Activated CD4-positive, alpha-beta T cell treated with anti-CD3 and anti-CD28 coated beads, Interleukin-2, amount 50 U/mL, for 16 hours (primary cell): ENCODE measurements around the gene MGAT1.
"Not testable (repeated sequence)": the region's sequence is repeated elsewhere in the genome, so short reads cannot be mapped to it uniquely, and the experiment has no call there.

ENCODE experiments used
- DNase-seq: peaks from one replicate; pipeline ENCODE4 v3.0.0-alpha.2; 2020

The MGAT1 gene

DNA sequence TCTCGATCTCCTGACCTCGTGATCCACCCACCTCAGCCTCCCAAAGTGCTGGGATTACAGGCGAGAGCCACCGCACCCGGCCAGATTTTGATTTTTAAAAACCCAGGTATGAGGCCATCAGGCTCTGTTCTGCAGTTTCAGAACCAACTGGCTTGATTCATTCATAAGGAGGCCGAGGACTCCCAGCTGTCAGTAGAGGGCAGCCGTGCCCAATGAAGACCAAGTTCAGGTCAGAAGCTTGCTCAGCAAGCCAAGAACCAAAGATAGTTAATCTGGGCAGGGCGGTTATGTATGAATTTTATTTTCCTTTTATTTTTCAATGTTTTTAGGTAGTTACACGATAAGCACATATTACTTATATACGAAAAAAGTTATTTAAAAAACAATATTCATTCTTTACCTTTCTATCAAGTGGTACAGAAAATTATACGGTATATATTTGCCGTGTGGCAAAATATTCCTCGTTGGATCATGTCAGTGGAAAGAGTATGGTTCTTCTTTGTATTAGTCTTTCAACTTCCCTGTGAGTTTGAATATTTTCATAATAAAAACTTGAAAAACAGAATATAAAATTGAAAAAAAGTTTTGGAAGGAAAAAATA, 18.0 kb downstream of the MGAT1 start:
- peak; percentile 69 for DNase-seq

DNA sequence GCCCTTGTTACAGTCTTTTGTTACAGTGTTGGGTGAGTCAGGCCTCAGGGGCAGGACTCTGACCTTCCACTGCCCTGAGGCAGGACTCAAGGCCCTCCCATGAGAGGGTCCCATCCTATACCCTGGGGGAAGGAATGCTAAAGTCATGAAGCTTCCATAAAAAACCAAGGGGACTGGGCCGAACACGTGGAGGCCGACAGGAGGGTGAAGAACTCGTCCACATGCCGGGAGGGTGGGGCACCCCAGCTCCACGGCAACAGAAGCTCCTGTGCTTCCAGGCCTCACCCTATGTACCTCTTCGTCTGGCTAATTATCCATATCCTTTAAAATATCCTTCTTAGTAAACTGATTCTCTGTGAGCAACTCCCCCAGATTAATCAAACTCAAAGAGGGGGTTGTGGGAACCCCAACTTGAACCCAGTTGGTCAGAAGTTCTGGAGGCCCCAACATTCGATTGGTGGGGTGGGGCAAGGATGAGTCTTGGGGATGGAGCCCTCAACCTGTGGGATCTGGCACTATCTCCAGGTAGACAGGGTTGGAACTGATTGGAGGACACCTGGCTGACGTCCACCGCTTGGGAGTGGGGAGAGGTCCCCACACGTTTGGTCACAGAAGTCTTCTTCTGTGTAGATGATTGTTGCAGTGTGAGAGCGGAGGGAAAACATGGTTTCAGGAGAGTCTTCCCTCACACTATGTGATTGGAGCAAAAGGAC, 19.1 kb downstream of the MGAT1 start:
- DNase-seq: no peak

DNA sequence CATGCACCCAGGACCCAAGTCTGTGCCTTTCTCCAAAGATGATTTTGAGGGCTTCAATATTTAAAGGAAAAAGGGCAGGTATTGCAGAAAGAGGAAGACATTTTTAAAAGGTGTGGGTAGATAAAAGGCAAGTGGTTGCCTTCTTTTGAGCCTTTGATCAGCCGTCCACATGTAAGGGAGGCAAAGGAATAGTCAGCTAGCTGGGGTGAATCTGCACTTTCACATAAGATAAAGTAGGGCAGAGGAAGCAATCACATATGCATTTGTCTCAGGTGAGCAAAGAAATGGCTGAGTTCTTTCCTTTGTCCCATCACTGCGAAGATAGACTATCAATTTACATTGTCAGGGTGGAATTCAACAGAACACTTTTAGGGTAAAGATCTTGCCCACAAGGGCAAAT, 19.9 kb downstream of the MGAT1 start:
- DNase-seq: no peak

DNA sequence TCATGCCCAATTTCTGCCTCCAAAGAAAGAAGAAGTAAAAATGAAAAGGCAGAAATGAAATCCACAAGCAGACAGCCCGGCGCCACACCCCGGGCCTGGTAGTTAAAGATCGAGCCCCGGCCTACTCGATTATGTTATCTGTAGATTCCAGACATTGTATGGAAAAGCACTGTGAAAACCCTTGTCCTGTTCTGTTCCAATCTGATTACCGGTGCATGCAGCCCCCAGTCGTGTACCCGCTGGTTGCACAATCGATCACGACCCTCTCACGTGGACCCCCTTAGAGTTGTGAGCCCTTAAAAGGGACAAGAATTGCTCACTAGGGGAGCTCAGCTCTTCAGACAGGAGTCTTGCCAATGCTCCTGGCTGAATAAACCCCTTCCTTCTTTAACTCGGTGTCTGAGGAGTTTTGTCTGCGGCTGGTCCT, 20.7 kb downstream of the MGAT1 start:
- not testable (repeated sequence) for DNase-seq

DNA sequence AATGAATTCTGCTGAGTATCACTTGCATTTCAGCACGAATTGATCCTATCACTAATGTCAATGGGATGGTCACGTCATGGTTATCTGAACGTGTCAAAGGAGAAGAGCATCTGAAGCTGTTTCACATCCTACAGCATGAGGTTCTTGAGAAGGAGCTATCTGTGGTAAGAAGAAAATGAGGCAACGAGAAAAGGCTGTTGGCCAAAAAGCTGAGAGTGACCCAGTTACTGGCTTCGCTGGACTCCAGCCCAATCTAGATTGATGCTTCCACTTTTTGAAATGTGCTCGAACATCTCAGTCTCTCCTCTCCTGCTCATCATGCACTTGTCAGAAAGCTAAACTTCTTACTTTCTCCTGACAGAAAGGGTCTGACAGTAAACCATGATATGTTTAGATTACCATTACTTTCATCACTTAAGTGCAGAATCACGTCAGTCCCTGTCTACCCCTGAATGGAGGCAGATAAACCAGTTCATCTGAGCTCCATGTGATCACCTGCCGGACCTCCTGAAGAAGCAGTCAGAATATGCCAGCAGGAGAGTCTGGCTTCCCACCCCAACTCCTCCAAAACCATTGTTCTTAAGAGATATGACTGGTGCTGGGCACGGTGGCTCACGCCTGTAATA, 22.5 kb downstream of the MGAT1 start:
- DNase-seq: no peak

DNA sequence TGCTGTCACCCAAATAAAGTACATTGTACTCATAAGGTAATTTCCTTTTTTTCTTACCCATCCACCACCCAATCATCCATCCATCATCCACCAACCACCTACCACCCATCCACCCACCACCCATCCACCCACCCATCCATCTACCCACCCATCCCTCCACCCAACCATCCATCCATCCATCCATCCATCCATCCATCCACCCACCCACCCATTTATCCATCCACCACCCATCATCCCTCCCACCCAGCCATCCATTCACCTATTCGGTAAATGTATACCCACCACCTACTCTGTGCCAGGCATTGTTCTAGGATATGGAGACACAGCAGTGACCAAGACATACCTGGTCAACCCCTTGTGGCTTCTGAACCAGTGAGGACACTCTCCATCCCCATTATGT, 25.1 kb downstream of the MGAT1 start:
- DNase-seq: no peak

DNA sequence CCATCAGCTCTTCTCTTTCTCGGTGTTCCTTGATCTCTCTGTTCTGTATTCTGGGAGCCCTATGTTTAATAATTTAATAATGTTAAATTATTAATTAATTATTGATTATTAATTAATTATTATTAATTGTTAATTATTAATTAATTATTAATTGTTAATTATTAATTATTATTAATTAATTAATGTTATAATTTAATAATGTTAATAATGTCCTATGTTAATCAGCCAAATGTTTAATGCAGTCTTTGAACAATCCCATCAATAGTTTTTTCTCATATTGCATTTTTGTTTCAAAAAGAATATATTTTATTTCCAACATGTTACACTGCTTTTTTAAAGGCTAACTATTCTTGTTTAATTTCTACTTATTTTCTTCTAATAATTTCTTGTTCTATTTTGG, 26.2 kb downstream of the MGAT1 start:
- no peak for DNase-seq

DNA sequence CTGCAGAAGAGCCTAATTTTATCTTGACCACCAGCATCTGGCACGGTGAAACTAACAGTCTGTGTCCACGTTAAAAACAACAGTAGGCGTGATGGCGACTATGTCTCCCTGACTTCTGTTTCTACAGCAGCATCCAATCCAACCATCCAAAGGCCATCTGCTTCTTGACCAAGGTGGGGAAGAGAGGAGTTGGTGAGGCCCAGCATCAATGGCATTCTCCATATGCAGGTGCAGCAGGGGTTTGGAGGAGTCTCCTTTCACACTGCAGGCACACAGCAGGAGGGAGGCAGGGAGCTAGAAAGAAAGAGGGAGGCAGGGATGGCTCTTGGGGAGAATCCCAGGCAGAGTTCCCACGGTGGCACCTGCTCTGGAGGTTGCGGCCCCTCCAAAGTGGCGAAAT, 27.0 kb downstream of the MGAT1 start:
- no peak for DNase-seq

DNA sequence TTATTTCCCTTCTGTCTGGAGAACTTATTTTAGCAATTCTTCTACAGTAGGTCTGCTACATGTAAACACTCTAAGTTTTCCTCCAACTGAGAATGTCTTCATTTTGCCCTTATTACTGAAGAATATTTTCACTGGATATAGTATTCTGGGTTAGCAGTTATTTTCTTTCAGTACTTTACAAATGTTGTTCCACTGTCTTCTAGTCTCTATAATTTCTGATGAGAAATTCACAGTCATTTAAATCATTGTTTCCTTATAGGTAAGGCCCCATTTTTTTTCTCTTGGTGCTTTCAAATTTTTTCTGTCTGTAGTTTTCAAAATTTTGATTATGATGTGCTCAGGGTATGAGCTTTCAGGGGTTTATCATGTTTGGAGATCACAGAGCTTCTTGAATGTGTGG, 30.8 kb downstream of the MGAT1 start:
- DNase-seq: no peak

DNA sequence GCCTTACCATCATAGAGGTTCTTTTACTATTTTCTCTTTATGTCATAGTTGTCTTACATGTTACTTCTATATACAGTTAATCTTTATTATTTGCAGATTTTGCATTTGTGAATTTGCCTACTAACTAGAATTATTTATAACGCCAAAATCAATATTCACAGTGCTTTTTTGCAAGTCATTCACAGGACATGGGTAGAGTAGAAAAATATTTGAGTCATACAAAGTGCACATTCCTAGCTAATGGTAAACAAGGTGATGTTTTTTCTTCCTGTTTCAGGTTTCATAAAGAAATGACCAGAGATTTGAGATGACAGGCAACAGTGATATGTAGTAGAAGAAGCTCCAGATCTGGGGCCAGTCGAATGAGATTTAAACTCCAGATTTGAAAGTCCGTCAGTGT, 32.8 kb downstream of the MGAT1 start:
- DNase-seq: no peak

DNA sequence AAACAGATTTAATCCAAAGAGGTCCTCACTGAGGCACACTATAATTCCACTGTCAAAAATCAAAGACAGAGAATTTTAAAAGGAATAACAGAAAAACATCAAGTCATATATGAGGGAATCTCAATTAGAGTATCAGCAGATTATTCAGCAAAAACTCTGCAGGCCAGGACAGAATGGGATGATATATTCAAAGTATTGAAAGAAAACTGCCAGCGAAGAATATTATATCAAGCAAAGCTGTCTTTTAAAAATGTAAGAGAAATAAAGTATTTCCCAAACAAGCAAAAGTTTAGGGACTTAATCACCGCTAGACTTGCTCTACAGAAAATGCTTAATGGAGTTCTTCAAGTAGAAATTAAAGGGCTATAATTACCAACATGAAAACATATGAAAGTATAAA, 47.0 kb downstream of the MGAT1 start:
- DNase-seq: no peak

DNA sequence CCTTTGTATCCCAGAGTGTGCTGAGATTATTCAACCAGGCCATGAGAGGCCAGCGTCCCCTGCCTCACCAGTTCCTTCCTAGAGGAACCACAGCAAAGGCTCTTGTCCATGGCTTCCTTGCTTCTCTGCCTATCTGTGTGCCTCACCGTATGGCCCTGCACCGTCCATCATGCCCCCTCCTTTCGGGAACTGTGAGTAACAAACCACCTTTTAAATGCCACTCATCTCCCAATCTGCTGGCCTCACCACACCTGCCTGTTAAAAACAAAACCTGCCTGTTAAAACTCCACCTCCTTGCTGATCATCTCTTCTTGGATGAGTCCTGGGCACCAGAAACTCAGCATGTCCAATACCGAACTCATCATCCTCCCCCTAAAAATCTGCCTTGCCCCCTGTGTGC, 58.4 kb downstream of the MGAT1 start:
- DNase-seq: no peak

DNA sequence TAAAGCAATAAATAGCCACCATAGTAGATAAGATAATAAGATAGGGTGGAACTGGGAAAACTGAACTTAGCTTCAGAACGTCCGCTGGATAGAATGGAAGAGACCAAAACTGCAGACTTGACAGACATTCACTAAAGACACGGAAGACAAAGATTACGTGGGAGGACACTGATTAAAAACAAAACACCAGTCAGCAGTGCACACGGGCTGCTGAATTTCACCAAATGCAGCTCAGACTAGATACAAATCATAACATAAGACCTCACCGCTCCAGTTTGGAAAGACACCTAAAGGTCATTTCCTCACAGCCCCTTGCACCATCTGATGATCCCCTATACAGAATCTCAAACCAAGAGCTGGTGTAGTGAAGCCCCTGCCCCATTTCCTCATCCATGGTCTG, 59.9 kb downstream of the MGAT1 start:
- no peak for DNase-seq

DNA sequence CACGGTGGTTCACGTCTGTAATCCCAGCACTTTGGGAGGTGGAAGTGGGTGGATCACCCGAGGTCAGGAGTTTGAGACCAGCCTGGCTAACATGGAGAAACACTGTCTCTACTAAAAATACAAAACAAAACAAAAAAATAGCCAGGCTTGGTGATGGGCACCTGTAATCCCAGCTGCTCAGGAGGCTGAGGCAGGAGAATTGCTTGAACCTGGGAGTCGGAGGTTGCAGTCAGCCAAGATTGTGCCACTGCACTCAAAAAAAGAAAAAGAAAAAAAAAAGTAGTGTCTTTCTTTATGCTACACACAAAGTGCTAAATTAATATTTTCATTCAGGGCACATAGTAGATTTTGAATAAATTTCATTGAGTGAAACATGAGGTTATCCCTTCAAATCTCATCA, 61.7 kb downstream of the MGAT1 start:
- DNase-seq: not testable (repeated sequence)

DNA sequence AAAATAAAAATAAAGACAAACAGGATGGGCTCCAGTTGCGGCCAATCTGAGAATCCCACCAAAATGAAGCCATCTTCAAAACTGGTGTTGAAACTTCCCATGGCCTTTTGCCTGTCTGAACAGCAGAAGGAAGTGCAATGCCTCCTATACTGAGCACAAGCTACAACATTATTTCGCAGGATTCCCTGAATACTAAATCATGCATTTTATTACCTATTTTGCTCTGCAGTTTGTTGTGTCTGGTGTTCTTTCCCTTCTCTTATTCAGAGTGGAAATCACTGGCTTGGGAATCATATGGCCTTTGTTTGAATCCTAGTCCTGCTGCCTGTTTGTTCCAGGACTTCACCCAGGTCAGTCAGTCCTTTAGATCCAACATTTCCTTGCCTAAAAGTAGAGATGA, 62.6 kb downstream of the MGAT1 start, which contains the start of gene OR2Y1:
Gene OR2Y1, minus strand, starts transcription at position 101 of the 400 bp plus-strand sequence. Its CDS starts 0 bp downstream, at position 101.
- DNase-seq: no peak

DNA sequence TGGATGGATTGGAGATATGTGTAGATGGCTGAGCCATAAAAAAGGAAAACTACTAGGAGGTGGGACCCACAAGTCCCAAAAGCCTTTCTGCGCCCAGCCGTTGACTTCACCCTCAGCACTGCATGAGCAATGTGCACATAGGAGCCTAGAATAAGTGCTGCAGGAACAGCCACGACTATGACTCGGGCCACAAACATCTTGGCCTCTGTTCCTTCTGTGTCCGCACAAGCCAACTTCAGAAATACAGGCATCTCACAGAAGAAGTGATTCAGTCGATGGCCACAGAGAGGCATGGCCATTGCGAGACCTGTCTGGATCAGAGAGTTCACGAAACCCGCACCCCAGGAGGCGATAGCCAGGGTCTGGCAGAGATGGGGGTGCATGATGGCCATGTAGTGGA, 63.3 kb downstream of the MGAT1 start:
- DNase-seq: no peak

DNA sequence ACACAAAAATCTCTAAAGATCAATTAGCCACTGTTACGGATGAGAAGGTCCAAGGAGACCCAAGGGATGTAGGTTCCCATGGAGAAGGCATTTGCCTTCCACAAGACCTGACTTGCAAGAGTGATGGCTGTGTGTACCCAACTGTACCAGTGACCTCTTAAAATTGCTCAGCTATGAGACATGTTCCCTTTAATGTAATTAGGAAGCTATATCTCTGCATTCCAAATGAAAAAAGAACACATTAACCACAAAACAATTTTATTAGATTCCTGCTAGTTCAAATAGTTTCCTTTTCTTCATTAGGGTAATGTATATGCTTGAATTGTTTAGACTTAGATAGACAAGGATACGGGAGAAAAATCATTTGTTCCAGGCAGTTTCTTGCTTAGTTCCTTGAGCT, 66.1 kb downstream of the MGAT1 start:
- DNase-seq: no peak
